ENCODE measurements around the gene PRKCZ.

PRKCZ gene

DNA sequence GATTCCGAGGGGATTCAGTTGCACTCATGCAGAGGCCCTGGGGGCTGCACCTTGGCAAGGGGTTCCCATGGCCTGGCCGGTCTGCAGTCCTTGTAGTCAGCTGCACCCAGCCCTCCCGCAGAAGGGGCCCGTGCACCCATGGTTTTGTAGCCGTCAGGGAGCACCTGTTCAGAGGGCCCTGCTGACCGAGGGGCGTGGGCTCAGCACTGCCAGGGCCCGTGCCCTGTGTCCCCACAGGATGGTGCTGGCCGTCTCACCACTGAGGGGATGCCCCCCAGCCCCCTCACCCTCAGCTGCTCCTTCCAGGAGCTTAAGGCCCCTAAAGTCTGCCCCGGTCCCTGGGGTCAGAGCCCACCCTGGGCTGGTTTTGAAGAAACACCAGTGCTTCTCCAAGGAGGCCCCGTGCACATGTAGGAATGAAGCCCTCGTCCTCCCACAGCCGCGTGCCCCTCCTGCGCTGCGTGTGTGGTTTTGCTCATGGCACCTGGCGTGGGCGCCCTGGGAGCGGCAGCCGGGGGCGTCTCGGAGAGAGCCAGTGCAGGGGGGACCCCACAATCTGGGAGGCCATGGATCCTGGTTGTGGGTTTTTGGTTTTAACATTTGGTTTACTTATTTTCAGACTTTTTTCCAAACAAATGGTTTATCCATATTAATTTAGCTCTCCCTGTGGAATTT is 40.1 kb downstream of the PRKCZ start:
- no CpG with 5 or more reads among the region's 22 CpGs for WGBS, 2 donors (ENCODE audit: extremely low coverage in 2 of 2, insufficient read length in 2 of 2, insufficient replicate concordance in 1 of 2)
- H2BK5ac ChIP-seq (ENCODE audit: low read length): no peak overlapping the region
- peak overlapping the region; percentile 85 for H3K23ac ChIP-seq (ENCODE audit: low read depth, low read length, poor library complexity)

DNA sequence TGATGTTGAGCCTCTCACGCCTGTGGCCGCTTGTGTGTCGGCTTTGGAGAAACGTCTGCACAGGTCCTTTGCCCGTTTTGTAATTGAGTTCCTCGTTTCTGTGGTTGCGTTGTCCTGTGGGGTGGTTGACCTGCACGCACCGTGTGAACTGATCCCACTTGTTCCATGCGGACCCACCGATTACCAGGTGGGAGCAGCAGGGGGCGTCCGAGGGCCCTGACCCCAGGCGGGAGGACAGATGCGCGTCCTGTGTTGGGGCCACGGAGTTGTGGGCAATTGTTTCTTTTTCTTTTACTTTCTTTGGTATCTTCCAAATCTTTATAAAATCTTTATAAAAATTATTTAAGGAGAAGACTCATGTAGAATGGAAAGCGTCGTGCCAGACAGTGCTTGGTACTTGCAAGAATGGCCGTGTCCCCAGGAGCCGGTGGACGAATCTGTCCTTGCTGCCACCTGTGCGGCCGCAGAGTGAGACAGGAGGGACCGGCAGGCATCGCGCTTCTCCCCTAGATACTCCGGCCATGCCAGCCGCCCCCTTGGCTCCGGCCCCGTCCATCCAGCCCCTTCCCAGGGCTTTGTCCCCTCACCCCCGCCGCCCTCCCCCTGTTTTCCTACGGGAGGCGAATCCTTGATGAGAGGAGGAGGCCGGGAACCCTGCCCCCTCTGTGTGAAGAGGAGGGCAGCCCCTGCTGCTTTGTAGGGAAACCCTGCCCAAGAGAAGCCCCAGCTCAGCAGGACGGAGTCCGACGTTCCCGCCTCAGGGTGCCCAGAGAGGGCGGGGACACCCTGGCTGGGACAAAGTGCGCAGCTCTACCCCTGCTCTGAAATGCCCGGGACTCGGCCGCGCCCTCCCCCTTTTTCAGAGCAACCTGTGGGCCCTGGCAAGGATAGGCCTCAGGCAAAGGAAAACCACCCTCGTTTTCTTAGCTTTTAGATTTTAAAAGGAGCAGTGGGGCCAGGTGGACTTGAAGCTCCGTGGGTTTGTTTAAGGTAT is 41.7 kb downstream of the PRKCZ start:
- H3K9ac ChIP-seq (ENCODE audit: low read depth, low read length, poor library complexity): no peak overlapping the region
- H2BK12ac ChIP-seq (ENCODE audit: low read length): no peak overlapping the region
- peaks cover 11% of the 10 kb centered on the region for H3K79me1 ChIP-seq (ENCODE audit: low read depth, low read length)
- H3K23ac ChIP-seq (ENCODE audit: low read depth, low read length, poor library complexity): no peak overlapping the region
- H3K27ac ChIP-seq (replicated peaks; ENCODE audit: low read length): peak overlapping the region; percentile 9
- H3K9me3 ChIP-seq (replicated peaks in 1 of 2; ENCODE audit: control insufficient read depth in 2 of 2, insufficient read depth in 1 of 2, low read depth in 1 of 2, low read length in 2 of 2): no peaks in the 10 kb centered on the region
- H3K27me3 ChIP-seq (ENCODE audit: control insufficient read depth in 3 of 3, insufficient read depth in 3 of 3, low read depth in 1 of 3, low read length in 3 of 3): peaks cover 0 to 42% (median 0%) of the 10 kb centered on the region in 3 experiments
- H2AFZ ChIP-seq (ENCODE audit: low read length): peak overlapping the region; percentile 45
- no peak overlapping the region for H4K91ac ChIP-seq (ENCODE audit: low read depth, low read length, poor library complexity)
- H3K18ac ChIP-seq (ENCODE audit: low read length): peak overlapping the region; percentile 35
- H2BK5ac ChIP-seq (ENCODE audit: low read length): no peak overlapping the region
- H3K4me2 ChIP-seq (ENCODE audit: insufficient read depth, low read length, poor library complexity, severe bottlenecking): no peak overlapping the region
- no peak overlapping the region for H4K8ac ChIP-seq (ENCODE audit: low read depth, low read length)
- no peak overlapping the region for H2BK15ac ChIP-seq (ENCODE audit: low read length)
- peaks cover 0 to 2% of the 10 kb centered on the region in 2 donors for H3K36me3 ChIP-seq (replicated peaks in 1 of 2; ENCODE audit: control insufficient read depth in 2 of 2, insufficient read depth in 2 of 2, low read length in 2 of 2)
- DNase-seq (ENCODE audit: low spot score): peak; percentile 42
- H3K4ac ChIP-seq (ENCODE audit: low read length): no peak overlapping the region
- no peak overlapping the region for H3K14ac ChIP-seq (ENCODE audit: low read length)
- H3K4me1 ChIP-seq (ENCODE audit: control insufficient read depth in 2 of 2, insufficient read depth in 1 of 2, low read depth in 1 of 2, low read length in 2 of 2): peaks cover 0 to 16% of the 10 kb centered on the region in 2 donors
- WGBS, 2 donors (ENCODE audit: extremely low coverage in 2 of 2, insufficient read length in 2 of 2, insufficient replicate concordance in 1 of 2): no CpG with 5 or more reads among the region's 48 CpGs
- no peak overlapping the region for H2BK120ac ChIP-seq (ENCODE audit: low read depth, low read length)
- H2AK5ac ChIP-seq (ENCODE audit: low read depth, low read length): peak overlapping the region; percentile 50
- H3K4me3 ChIP-seq (ENCODE audit: low read length in 2 of 2): no peak overlapping the region

More for the DNA sequence above, 40.1 kb downstream of the PRKCZ start:
- H2BK15ac ChIP-seq (ENCODE audit: low read length): no peak overlapping the region
- no peak overlapping the region for H3K27ac ChIP-seq (replicated peaks; ENCODE audit: low read length)
- no peak overlapping the region for H2BK12ac ChIP-seq (ENCODE audit: low read length)
- peaks cover 0 to 16% of the 10 kb centered on the region in 2 donors for H3K4me1 ChIP-seq (ENCODE audit: control insufficient read depth in 2 of 2, insufficient read depth in 1 of 2, low read depth in 1 of 2, low read length in 2 of 2)
- H2AK5ac ChIP-seq (ENCODE audit: low read depth, low read length): peak overlapping the region; percentile 37
- no peak overlapping the region for H3K4me3 ChIP-seq (ENCODE audit: low read length in 2 of 2)
- peak overlapping the region; percentile 8 for H3K14ac ChIP-seq (ENCODE audit: low read length)
- peak overlapping the region; percentile 71 for H3K18ac ChIP-seq (ENCODE audit: low read length)
- no peak overlapping the region for H2AFZ ChIP-seq (ENCODE audit: low read length)
- no peak overlapping the region for H2BK120ac ChIP-seq (ENCODE audit: low read depth, low read length)
- H3K4ac ChIP-seq (ENCODE audit: low read length): no peak overlapping the region
- H3K27me3 ChIP-seq (ENCODE audit: control insufficient read depth in 3 of 3, insufficient read depth in 3 of 3, low read depth in 1 of 3, low read length in 3 of 3): peaks cover 0 to 54% (median 0%) of the 10 kb centered on the region in 3 experiments
- H4K91ac ChIP-seq (ENCODE audit: low read depth, low read length, poor library complexity): no peak overlapping the region
- H3K9ac ChIP-seq (ENCODE audit: low read depth, low read length, poor library complexity): no peak overlapping the region
- no peak overlapping the region for H4K8ac ChIP-seq (ENCODE audit: low read depth, low read length)
- peaks cover 0 to 2% of the 10 kb centered on the region in 2 donors for H3K36me3 ChIP-seq (replicated peaks in 1 of 2; ENCODE audit: control insufficient read depth in 2 of 2, insufficient read depth in 2 of 2, low read length in 2 of 2)
- no peak for DNase-seq (ENCODE audit: low spot score)
- no peaks in the 10 kb centered on the region for H3K9me3 ChIP-seq (replicated peaks in 1 of 2; ENCODE audit: control insufficient read depth in 2 of 2, insufficient read depth in 1 of 2, low read depth in 1 of 2, low read length in 2 of 2)
- H3K4me2 ChIP-seq (ENCODE audit: insufficient read depth, low read length, poor library complexity, severe bottlenecking): no peak overlapping the region
- peaks cover 5% of the 10 kb centered on the region for H3K79me1 ChIP-seq (ENCODE audit: low read depth, low read length)

- no peak overlapping the region for H4K8ac ChIP-seq (ENCODE audit: low read depth, low read length)
- H3K36me3 ChIP-seq (replicated peaks in 1 of 2; ENCODE audit: control insufficient read depth in 2 of 2, insufficient read depth in 2 of 2, low read length in 2 of 2): peaks cover 0 to 2% of the 10 kb centered on the region in 2 donors
- no peak overlapping the region for H3K4me3 ChIP-seq (ENCODE audit: low read length in 2 of 2)
- H3K27ac ChIP-seq (replicated peaks; ENCODE audit: low read length): no peak overlapping the region
- no peak overlapping the region for H3K4me2 ChIP-seq (ENCODE audit: insufficient read depth, low read length, poor library complexity, severe bottlenecking)
- no peak overlapping the region for H2BK120ac ChIP-seq (ENCODE audit: low read depth, low read length)
- peak overlapping the region; percentile 85 for H2BK15ac ChIP-seq (ENCODE audit: low read length)
- H3K23ac ChIP-seq (ENCODE audit: low read depth, low read length, poor library complexity): peak overlapping the region; percentile 89
- peak overlapping the region; percentile 24 for H3K18ac ChIP-seq (ENCODE audit: low read length)
- peaks cover 0 to 14% of the 10 kb centered on the region in 2 donors for H3K4me1 ChIP-seq (ENCODE audit: control insufficient read depth in 2 of 2, insufficient read depth in 1 of 2, low read depth in 1 of 2, low read length in 2 of 2)
- DNase-seq (ENCODE audit: low spot score): no peak
- no peak overlapping the region for H2AFZ ChIP-seq (ENCODE audit: low read length)
- H3K9ac ChIP-seq (ENCODE audit: low read depth, low read length, poor library complexity): peak overlapping the region; percentile 72
- no peak overlapping the region for H4K91ac ChIP-seq (ENCODE audit: low read depth, low read length, poor library complexity)
- H3K79me1 ChIP-seq (ENCODE audit: low read depth, low read length): peaks cover 14% of the 10 kb centered on the region
- H2AK5ac ChIP-seq (ENCODE audit: low read depth, low read length): peak overlapping the region; percentile 95
- H2BK12ac ChIP-seq (ENCODE audit: low read length): peak overlapping the region; percentile 82
- peaks cover 0 to 33% (median 0%) of the 10 kb centered on the region in 3 experiments for H3K27me3 ChIP-seq (ENCODE audit: control insufficient read depth in 3 of 3, insufficient read depth in 3 of 3, low read depth in 1 of 3, low read length in 3 of 3)
- H3K9me3 ChIP-seq (replicated peaks in 1 of 2; ENCODE audit: control insufficient read depth in 2 of 2, insufficient read depth in 1 of 2, low read depth in 1 of 2, low read length in 2 of 2): no peaks in the 10 kb centered on the region
- no CpG with 5 or more reads among the region's 14 CpGs for WGBS, 2 donors (ENCODE audit: extremely low coverage in 2 of 2, insufficient read length in 2 of 2, insufficient replicate concordance in 1 of 2)
- peak overlapping the region; percentile 38 for H3K14ac ChIP-seq (ENCODE audit: low read length)
- peak overlapping the region; percentile 76 for H3K4ac ChIP-seq (ENCODE audit: low read length)
- H2BK5ac ChIP-seq (ENCODE audit: low read length): peak overlapping the region; percentile 60
These were observed 42.8 kb downstream of the PRKCZ start for GRCh38 chr1:2093055-2093454.

Data from neuronal stem cell (in vitro differentiated cells).